Measurements from ENCODE around the gene SV2C. TPM values are rescaled to one million over a fixed set of nuclear protein-coding genes. Genes with fewer than 3 reads are reported as not detected.
"Not testable (repeated sequence)": the region's sequence is repeated elsewhere in the genome, so short reads cannot be mapped to it uniquely, and the experiment has no call there.

Gene SV2C
- total and polyA plus RNA-seq, 9 donors, result under 0.01 to 0.09 (median 0.03) TPM; not detected in 1

DNA sequence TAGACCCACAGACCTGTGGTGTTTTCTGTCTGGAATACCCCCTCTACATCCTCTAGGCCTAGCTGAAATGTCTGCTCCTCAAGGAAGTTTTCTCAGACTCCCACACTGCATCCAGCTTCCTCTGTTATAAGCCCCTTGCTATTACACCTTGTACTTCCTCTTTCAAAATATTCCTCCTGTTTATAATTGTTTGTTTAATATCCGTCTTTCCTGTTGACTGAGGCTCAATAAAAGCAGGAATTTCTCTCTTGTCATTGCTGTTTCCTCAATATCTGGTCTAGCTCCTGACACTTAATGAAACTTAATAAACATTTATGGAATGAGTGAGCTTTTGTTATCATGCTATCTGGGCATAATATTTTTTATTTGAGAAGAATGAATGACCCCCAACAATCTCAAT, 285.8 kb downstream of the SV2C start:
- Histone ChIP-seq H3K9me3 (replicated peaks; ENCODE audit: control insufficient read depth, low read depth, low read length) (no peaks in the 10 kb centered on the region), H3K36me3 (ENCODE audit: control insufficient read depth, insufficient read depth, low read length) (no peaks in the 10 kb centered on the region), H3K27ac (ENCODE audit: low read length) (no peak overlapping the region), H3K27me3 (ENCODE audit: control insufficient read depth, insufficient read depth, low read length) (no peaks in the 10 kb centered on the region), H3K4me1 (ENCODE audit: control insufficient read depth, insufficient read depth, low read length) (no peaks in the 10 kb centered on the region), H3K4me3 (ENCODE audit: low read length) (no peak overlapping the region)
- no CpG with 5 or more reads among the region's 1 CpG for WGBS (ENCODE audit: insufficient coverage)
- no peak for DNase-seq

DNA sequence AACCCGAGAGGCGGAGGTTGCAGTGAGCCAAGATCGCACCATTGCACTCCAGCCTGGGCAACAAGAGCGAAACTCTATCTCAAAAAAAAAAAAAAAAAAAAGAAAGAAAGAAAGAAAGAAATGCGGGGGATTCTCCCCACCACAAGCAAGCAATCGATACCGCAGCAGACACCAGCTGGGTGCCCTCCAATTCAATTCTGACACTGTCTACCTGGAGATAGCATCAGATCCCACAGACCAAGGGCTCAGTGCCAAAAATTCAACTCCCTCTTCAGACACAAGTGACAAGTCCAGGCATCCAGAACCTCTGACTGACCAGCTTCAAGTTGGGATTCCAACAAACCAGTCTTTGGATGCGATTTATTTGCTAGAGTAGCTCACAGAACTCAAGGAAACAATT, 286.5 kb downstream of the SV2C start:
- not testable (repeated sequence) for H3K36me3 ChIP-seq (ENCODE audit: control insufficient read depth, insufficient read depth, low read length); DNase-seq; H3K4me3 ChIP-seq (ENCODE audit: low read length); H3K27ac ChIP-seq (ENCODE audit: low read length); H3K4me1 ChIP-seq (ENCODE audit: control insufficient read depth, insufficient read depth, low read length); H3K9me3 ChIP-seq (replicated peaks; ENCODE audit: control insufficient read depth, low read depth, low read length); H3K27me3 ChIP-seq (ENCODE audit: control insufficient read depth, insufficient read depth, low read length)
- WGBS (ENCODE audit: insufficient coverage), result no CpG with 5 or more reads among the region's 8 CpGs

DNA sequence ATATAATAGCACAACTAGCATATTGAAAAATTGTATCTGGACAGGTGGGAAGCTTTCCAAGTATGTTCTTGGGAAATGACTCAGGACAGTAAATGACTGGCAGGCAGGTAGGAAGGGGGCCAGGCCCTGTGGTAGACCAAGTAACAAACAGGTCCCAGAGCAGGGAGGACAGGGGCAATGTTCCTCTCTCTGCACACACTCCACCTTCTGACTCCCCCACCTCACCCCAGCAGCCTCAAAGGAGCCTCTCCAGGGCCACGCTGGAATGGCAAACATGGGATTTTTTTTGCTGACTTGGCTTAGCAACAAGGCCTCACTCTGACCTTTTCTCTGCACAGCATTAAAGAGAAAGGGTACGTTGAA, 288.8 kb downstream of the SV2C start:
- no peaks in the 10 kb centered on the region for H3K27me3 ChIP-seq (ENCODE audit: control insufficient read depth, insufficient read depth, low read length)
- H3K9me3 ChIP-seq (replicated peaks; ENCODE audit: control insufficient read depth, low read depth, low read length), result no peaks in the 10 kb centered on the region
- no peak overlapping the region for H3K27ac ChIP-seq (ENCODE audit: low read length)
- H3K4me3 ChIP-seq (ENCODE audit: low read length), result no peak overlapping the region
- no peak for DNase-seq
- H3K4me1 ChIP-seq (ENCODE audit: control insufficient read depth, insufficient read depth, low read length), result no peaks in the 10 kb centered on the region
- 33% methylated on average over 1 of the region's 2 CpGs for WGBS (ENCODE audit: insufficient coverage)
- no peaks in the 10 kb centered on the region for H3K36me3 ChIP-seq (ENCODE audit: control insufficient read depth, insufficient read depth, low read length)

DNA sequence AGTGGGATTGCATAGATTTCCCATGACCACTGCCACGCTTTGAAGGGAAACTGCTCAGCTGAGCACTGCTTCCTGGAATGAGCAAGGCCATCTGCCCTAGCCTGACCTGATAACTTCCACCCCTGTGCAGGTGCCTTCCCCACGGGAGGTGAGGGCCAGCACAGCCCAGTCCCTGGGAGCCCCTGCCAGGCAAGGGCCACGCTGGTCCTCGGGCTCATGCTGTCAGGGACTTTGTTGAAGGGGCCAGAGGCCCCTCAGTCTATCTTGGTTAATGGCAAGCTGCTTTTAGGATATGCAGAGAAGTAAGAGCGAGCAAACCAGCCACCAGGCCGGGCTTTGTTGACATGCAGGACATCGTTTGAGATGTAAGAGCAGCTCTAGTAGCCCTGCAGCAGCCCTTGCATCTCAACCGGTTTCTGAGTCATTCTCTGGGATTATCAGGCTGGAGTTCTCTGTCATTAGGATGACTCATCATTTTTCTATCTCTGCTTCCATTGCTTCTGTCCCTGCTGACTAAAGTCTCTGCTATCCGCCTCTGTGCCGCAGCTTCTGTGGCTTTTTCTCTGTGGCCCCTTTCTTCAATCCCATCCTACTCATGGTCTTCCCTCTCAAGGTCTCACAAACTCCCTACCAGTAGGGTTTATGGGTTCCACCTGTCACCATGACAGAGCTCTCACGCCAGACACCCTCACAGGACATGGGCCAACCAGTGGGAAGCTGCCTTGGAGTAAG, 289.3 kb downstream of the SV2C start:
- Histone ChIP-seq H3K4me1 (ENCODE audit: control insufficient read depth, insufficient read depth, low read length) (no peaks in the 10 kb centered on the region), H3K27me3 (ENCODE audit: control insufficient read depth, insufficient read depth, low read length) (no peaks in the 10 kb centered on the region), H3K4me3 (ENCODE audit: low read length) (no peak overlapping the region), H3K9me3 (replicated peaks; ENCODE audit: control insufficient read depth, low read depth, low read length) (no peaks in the 10 kb centered on the region), H3K27ac (ENCODE audit: low read length) (no peak overlapping the region), H3K36me3 (ENCODE audit: control insufficient read depth, insufficient read depth, low read length) (no peaks in the 10 kb centered on the region)
- DNase-seq, result no peak
- WGBS (ENCODE audit: insufficient coverage), result 69% methylated on average over 10 of the region's 11 CpGs

DNA sequence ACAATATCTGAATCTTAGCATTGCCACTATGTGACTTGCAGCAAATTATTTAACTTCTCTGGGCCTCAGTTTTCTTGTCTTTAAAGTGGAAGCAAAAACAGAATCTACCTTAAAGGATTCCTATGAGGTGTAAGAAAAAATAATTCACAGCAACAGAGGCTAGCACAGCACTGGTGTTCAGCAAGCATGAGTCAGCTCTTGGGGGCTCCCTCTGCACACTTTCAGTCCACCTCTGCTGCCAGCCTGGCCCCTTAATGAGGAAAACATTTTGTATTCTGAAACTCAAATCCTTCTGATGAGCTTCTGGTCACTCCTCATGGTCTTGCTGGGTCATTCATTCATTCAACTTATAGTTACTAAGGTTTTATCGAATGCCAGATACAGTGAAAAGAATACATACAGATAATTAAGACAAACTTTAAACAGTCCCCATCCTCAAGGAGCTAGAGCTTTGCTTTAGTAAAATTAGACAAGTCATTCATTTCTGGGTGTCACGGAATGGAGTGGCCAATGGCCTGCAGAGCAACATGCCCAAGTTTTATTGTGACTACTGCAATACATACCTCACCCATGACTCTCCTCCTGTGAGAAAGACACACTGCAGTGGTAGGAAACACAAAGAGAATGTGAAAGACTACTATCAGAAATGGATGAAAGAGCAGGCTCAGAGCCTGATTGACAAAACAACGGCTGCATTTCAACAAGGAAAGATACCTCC, 293.1 kb downstream of the SV2C start:
- no peak for DNase-seq
- 100% methylated on average over 1 of the region's 3 CpGs for WGBS (ENCODE audit: insufficient coverage)
- Histone ChIP-seq H3K4me1 (ENCODE audit: control insufficient read depth, insufficient read depth, low read length) (no peaks in the 10 kb centered on the region), H3K27me3 (ENCODE audit: control insufficient read depth, insufficient read depth, low read length) (no peaks in the 10 kb centered on the region), H3K9me3 (replicated peaks; ENCODE audit: control insufficient read depth, low read depth, low read length) (no peaks in the 10 kb centered on the region), H3K4me3 (ENCODE audit: low read length) (no peak overlapping the region), H3K36me3 (ENCODE audit: control insufficient read depth, insufficient read depth, low read length) (no peaks in the 10 kb centered on the region), H3K27ac (ENCODE audit: low read length) (no peak overlapping the region)

DNA sequence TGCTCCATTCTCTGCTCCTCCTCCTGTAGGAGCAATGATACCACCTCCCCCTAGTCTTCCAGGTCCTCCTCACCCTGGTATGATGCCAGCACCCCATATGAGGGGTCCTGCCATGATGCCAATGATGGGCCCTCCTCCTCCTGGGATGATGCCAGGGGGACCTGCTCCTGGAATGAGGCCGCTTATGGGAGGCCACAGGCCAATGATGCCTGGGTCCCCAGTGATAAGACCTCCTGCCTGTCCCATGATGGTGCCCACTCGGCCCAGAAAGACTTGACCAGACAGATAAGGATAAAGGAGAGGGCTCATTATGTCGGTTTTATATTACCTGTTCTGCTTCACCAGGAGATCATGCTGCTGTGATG, 293.7 kb downstream of the SV2C start:
- 67% methylated on average over 2 of the region's 3 CpGs for WGBS (ENCODE audit: insufficient coverage)
- Histone ChIP-seq H3K4me1 (ENCODE audit: control insufficient read depth, insufficient read depth, low read length) (no peaks in the 10 kb centered on the region), H3K4me3 (ENCODE audit: low read length) (no peak overlapping the region), H3K27me3 (ENCODE audit: control insufficient read depth, insufficient read depth, low read length) (no peaks in the 10 kb centered on the region), H3K27ac (ENCODE audit: low read length) (no peak overlapping the region), H3K9me3 (replicated peaks; ENCODE audit: control insufficient read depth, low read depth, low read length) (no peaks in the 10 kb centered on the region), H3K36me3 (ENCODE audit: control insufficient read depth, insufficient read depth, low read length) (no peaks in the 10 kb centered on the region)
- no peak for DNase-seq

DNA sequence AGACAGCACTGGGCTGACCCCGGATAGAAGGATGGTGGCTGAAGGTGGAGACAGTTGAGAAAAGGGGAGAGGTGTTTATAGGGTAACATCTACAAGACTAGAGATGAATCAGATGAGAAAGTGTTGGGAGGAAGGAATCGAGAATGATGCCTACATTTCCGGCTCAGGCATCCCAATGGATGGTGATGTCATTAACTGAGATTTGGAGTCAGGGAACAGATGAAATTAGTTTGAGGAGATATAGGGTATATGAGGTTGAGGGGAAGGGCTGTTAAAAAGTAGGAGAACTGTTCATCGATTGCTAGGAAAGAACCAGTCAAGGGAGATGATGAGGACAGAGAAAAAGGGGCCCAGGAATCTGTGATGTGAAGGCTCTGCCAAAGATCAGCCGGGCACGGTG, 295.2 kb downstream of the SV2C start:
- Histone ChIP-seq H3K4me1 (ENCODE audit: control insufficient read depth, insufficient read depth, low read length) (no peaks in the 10 kb centered on the region), H3K27me3 (ENCODE audit: control insufficient read depth, insufficient read depth, low read length) (no peaks in the 10 kb centered on the region), H3K9me3 (replicated peaks; ENCODE audit: control insufficient read depth, low read depth, low read length) (no peaks in the 10 kb centered on the region), H3K27ac (ENCODE audit: low read length) (no peak overlapping the region), H3K36me3 (ENCODE audit: control insufficient read depth, insufficient read depth, low read length) (no peaks in the 10 kb centered on the region), H3K4me3 (ENCODE audit: low read length) (no peak overlapping the region)
- 81% methylated on average over 4 of the region's 6 CpGs for WGBS (ENCODE audit: insufficient coverage)
- no peak for DNase-seq

DNA sequence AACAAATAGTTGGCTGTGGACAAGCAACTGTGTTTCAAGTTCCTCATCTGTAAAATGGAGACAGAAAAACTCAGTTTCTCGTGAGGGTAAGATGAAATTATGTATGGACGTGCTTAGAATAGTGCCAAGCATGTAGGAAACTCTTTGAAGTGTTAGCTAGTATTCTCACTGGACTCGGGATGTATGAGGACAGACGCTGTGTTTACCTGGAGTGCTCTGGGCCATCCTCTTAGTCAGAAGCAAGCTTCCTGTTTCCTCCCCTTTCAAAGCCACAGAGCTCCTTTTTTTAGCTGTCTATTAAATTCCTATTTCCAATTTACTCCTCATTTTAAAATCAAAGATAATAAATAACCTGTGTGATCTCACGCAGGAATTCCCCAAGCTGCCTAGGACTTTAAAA, 296.1 kb downstream of the SV2C start:
- Histone ChIP-seq H3K4me1 (ENCODE audit: control insufficient read depth, insufficient read depth, low read length) (no peaks in the 10 kb centered on the region), H3K27ac (ENCODE audit: low read length) (no peak overlapping the region), H3K9me3 (replicated peaks; ENCODE audit: control insufficient read depth, low read depth, low read length) (no peaks in the 10 kb centered on the region), H3K4me3 (ENCODE audit: low read length) (no peak overlapping the region), H3K36me3 (ENCODE audit: control insufficient read depth, insufficient read depth, low read length) (no peaks in the 10 kb centered on the region), H3K27me3 (ENCODE audit: control insufficient read depth, insufficient read depth, low read length) (no peaks in the 10 kb centered on the region)
- no peak for DNase-seq
- WGBS (ENCODE audit: insufficient coverage), result 56% methylated on average over 2 of the region's 5 CpGs

DNA sequence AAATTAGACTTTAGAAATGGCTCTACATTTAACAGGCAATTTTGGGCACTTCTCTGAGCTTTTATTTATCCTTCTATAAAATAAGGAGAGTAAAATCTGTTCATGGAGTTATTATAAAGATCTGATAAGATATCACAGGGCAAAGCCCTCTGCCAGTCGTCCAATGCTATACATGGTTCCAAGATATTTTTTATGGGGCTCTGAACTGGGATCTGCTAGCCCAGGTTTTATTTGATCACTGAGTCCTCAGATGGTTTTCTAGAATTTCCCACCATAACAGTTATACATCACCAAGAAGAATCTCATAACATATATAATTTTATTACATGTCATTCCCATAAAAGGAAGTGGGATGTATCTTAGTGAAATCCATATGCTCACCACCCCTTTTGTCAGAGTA, 296.7 kb downstream of the SV2C start:
- no peak for DNase-seq
- Histone ChIP-seq H3K9me3 (replicated peaks; ENCODE audit: control insufficient read depth, low read depth, low read length) (no peaks in the 10 kb centered on the region), H3K4me3 (ENCODE audit: low read length) (no peak overlapping the region), H3K27me3 (ENCODE audit: control insufficient read depth, insufficient read depth, low read length) (no peaks in the 10 kb centered on the region), H3K36me3 (ENCODE audit: control insufficient read depth, insufficient read depth, low read length) (no peaks in the 10 kb centered on the region), H3K27ac (ENCODE audit: low read length) (no peak overlapping the region), H3K4me1 (ENCODE audit: control insufficient read depth, insufficient read depth, low read length) (no peaks in the 10 kb centered on the region)
- WGBS (ENCODE audit: insufficient coverage), result no CpG with 5 or more reads among the region's 1 CpG

DNA sequence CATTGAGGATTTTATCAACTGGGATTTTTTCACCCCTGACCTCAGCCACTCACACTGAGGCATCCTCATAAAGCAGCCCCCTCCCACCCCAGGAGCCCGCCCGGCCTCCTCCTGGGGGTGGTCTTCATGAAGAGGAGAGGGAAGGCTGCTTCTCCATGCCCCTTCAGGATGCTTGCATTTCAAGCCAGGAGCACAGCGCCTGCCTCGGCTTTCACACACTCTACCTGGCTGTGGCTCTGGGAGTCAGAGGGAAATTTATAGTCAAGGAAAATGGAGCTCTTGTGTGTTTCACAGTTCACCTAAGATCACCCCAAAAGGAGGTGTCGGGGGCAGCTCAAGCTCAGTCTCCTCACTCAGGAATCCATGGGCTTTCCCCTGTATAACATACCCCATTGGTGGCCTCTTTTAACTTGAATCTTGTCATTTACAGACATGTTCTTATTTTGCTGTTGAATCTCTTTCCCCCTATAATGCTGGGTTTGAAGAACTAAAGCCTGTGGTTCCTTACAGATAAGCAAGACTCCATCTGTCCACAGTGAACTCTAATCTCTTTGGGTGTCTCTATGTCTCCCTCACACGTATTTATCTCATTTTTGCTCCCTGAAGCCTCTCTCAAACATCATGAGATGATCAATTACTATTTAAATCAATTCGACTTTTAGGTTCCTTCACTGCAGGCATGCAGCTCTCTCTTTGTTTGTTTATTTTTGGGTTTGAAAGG, 297.3 kb downstream of the SV2C start:
- no peak overlapping the region for H3K4me3 ChIP-seq (ENCODE audit: low read length)
- H3K9me3 ChIP-seq (replicated peaks; ENCODE audit: control insufficient read depth, low read depth, low read length), result no peaks in the 10 kb centered on the region
- WGBS (ENCODE audit: insufficient coverage), result 50% methylated on average over 1 of the region's 7 CpGs
- no peak overlapping the region for H3K27ac ChIP-seq (ENCODE audit: low read length)
- H3K4me1 ChIP-seq (ENCODE audit: control insufficient read depth, insufficient read depth, low read length), result no peaks in the 10 kb centered on the region
- no peak for DNase-seq
- no peaks in the 10 kb centered on the region for H3K27me3 ChIP-seq (ENCODE audit: control insufficient read depth, insufficient read depth, low read length)
- H3K36me3 ChIP-seq (ENCODE audit: control insufficient read depth, insufficient read depth, low read length), result no peaks in the 10 kb centered on the region
